ENCODE measurements around the gene BCAS3. TPM values are rescaled to one million over a fixed set of nuclear protein-coding genes. Genes with fewer than 3 reads are reported as not detected.

The BCAS3 gene
- total RNA-seq, 2 experiments from 2014 or later, result 7.2 to 7.5 TPM

DNA sequence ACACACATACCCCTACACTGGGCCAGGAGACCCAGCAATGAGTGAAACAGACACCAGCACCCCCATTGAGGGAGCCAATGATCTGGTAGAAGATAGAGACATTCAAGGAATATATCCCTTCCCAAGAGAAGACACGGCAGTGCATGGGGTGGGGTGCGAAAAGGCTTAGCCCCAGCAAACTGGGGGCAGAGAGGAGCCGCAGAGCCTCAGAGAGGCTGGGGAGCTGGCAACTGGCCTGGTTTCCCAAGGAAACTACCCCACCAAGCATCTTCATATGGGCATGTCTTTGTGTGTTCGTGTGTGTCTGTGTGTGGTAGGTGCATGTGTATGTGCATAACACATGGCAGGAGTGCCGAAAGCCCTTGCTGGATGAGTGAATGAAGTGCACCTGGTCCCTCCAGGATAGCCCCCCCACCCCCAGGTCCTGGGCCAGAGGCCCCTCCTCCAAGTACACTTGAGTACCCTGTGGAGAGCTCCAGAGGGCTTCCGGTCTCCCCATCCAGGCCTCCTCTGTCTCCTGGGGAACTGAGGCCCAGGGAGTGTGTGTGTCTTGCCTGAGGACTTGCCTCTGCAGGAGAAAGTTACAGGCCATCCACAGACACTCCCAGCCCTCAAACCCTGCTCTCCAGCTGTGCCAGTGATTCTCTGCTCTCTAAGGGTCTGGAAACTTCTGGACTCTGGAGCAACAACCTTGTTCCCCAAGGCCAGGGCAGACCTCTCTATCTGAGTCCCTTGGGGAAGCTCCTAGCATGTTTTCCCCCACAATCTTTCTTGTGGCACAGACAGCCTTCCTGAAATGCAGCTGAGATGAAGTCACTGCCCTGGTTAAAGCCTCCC is 737.9 kb downstream of the BCAS3 start:
- Mint-ChIP-seq H3K36me3 (ENCODE audit: low read depth) (no peaks in the 10 kb centered on the region), H3K27me3 (ENCODE audit: low read depth) (peaks cover 24% of the 10 kb centered on the region), H3K27ac (no peak overlapping the region), H3K4me3 (no peak overlapping the region), H3K9me3 (no peaks in the 10 kb centered on the region), H3K4me1 (ENCODE audit: low read depth) (peaks cover 7% of the 10 kb centered on the region)
- intact Hi-C loops (cut with micrococcal nuclease), result loop anchor here (2.0 kb wide), 1 partner anchor 167 kb away; no protein-coding TSS in a partner anchor
- no peak for DNase-seq
- CTCF ChIA-PET, result interaction anchor here (0.7 to 1.6 kb wide), 6 partner anchors 12 to 159 kb away, joined by 3 to 5 read pairs (median 4); no protein-coding TSS in a partner anchor

GRCh38 chr17:61416211-61416539 is 738.5 kb downstream of the BCAS3 start:
- intact Hi-C loops (cut with micrococcal nuclease), result loop anchor here (2.0 kb wide), 1 partner anchor 167 kb away; no protein-coding TSS in a partner anchor
- H3K27ac Mint-ChIP-seq, result no peak overlapping the region
- DNase-seq, result no peak
- peaks cover 24% of the 10 kb centered on the region for H3K27me3 Mint-ChIP-seq (ENCODE audit: low read depth)
- CTCF ChIA-PET, result interaction anchor here (0.7 to 1.6 kb wide), 4 partner anchors 11 to 158 kb away, joined by 3 to 5 read pairs (median 4); no protein-coding TSS in a partner anchor
- no peak overlapping the region for H3K4me3 Mint-ChIP-seq
- H3K4me1 Mint-ChIP-seq (ENCODE audit: low read depth), result peaks cover 5% of the 10 kb centered on the region
- no peaks in the 10 kb centered on the region for H3K36me3 Mint-ChIP-seq (ENCODE audit: low read depth)
- no peaks in the 10 kb centered on the region for H3K9me3 Mint-ChIP-seq

- CTCF ChIA-PET, result interaction anchor here (1.3 to 1.4 kb wide), 2 partner anchors 10 to 33 kb away, joined by 3 to 5 read pairs; no protein-coding TSS in a partner anchor
- DNase-seq, result peak; percentile 78
- Mint-ChIP-seq H3K27ac (no peak overlapping the region), H3K27me3 (ENCODE audit: low read depth) (peaks cover 27% of the 10 kb centered on the region), H3K4me1 (ENCODE audit: low read depth) (peaks cover 5% of the 10 kb centered on the region), H3K4me3 (no peak overlapping the region), H3K9me3 (no peaks in the 10 kb centered on the region), H3K36me3 (ENCODE audit: low read depth) (no peaks in the 10 kb centered on the region)
- intact Hi-C loops (cut with micrococcal nuclease), result loop anchor here (1.0 to 2.0 kb wide), 4 partner anchors 135 to 421 kb away; no protein-coding TSS in a partner anchor
Measured at GRCh38 chr17:61416540-61417363, 739.1 kb downstream of the BCAS3 start.

- Mint-ChIP-seq H3K4me3 (no peak overlapping the region), H3K27me3 (ENCODE audit: low read depth) (peaks cover 37% of the 10 kb centered on the region)
- intact Hi-C loops (cut with micrococcal nuclease), result no loop called here
Measured at GRCh38 chr17:61418449-61418848, 740.8 kb downstream of the BCAS3 start.

DNA sequence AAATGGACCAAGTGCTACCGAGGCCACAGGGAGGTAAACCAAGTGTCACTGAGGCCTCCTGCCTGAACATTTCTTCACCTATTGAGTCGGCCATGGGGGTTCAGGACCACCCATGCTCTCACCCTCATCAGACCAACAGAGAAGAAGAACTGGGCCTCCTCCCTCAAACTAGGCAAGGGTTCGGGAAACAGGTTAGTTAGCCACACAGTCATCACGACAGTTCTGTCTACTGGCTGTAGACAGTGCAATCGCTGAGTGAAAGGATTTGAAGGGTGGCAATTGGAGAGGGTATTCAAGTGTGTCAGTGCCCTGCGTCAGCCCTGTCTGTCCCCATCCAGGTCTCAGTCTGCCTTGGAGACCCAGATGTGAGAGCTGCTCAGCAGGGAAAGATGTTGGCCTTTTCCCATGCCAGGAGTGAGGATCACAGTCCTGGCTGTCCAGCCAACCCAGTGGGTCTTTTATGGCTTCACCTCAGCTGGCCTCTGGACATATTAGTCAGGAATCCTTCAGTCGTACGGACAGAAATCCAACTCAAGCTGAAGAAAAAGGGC is 741.9 kb downstream of the BCAS3 start:
- Mint-ChIP-seq H3K4me3 (no peak overlapping the region), H3K27ac (no peak overlapping the region), H3K27me3 (ENCODE audit: low read depth) (peaks cover 38% of the 10 kb centered on the region), H3K4me1 (ENCODE audit: low read depth) (peaks cover 3% of the 10 kb centered on the region), H3K9me3 (no peaks in the 10 kb centered on the region), H3K36me3 (ENCODE audit: low read depth) (no peaks in the 10 kb centered on the region)
- intact Hi-C loops (cut with micrococcal nuclease), result no loop called here
- CTCF ChIA-PET, result interaction anchor here (0.6 kb wide), 1 partner anchor 98 kb away, joined by 3 read pairs; no protein-coding TSS in a partner anchor
- DNase-seq, result no peak

More at GRCh38 chr17:61418449-61418848, 740.8 kb downstream of the BCAS3 start:
- DNase-seq, result no peak
- Mint-ChIP-seq H3K27ac (no peak overlapping the region), H3K4me1 (ENCODE audit: low read depth) (peaks cover 3% of the 10 kb centered on the region), H3K36me3 (ENCODE audit: low read depth) (no peaks in the 10 kb centered on the region), H3K9me3 (no peaks in the 10 kb centered on the region)
- CTCF ChIA-PET, result no interaction called here

GRCh38 chr17:61420052-61420451 is 742.4 kb downstream of the BCAS3 start:
- Mint-ChIP-seq H3K36me3 (ENCODE audit: low read depth) (no peaks in the 10 kb centered on the region), H3K9me3 (no peaks in the 10 kb centered on the region), H3K4me3 (no peak overlapping the region), H3K27ac (no peak overlapping the region), H3K4me1 (ENCODE audit: low read depth) (peaks cover 3% of the 10 kb centered on the region), H3K27me3 (ENCODE audit: low read depth) (peaks cover 38% of the 10 kb centered on the region)
- CTCF ChIA-PET, result interaction anchor here (0.6 kb wide), 1 partner anchor 98 kb away, joined by 3 read pairs; no protein-coding TSS in a partner anchor
- intact Hi-C loops (cut with micrococcal nuclease), result no loop called here
- DNase-seq, result no peak

- Mint-ChIP-seq H3K36me3 (ENCODE audit: low read depth) (no peaks in the 10 kb centered on the region), H3K4me1 (ENCODE audit: low read depth) (peaks cover 3% of the 10 kb centered on the region), H3K4me3 (no peak overlapping the region), H3K9me3 (no peaks in the 10 kb centered on the region), H3K27ac (no peak overlapping the region), H3K27me3 (ENCODE audit: low read depth) (peaks cover 40% of the 10 kb centered on the region)
- DNase-seq, result no peak
- intact Hi-C loops (cut with micrococcal nuclease), result no loop called here
- CTCF ChIA-PET, result no interaction called here
Measured at GRCh38 chr17:61420745-61421398, 743.2 kb downstream of the BCAS3 start.

- Mint-ChIP-seq H3K27me3 (ENCODE audit: low read depth) (peaks cover 40% of the 10 kb centered on the region), H3K4me1 (ENCODE audit: low read depth) (peaks cover 3% of the 10 kb centered on the region), H3K36me3 (ENCODE audit: low read depth) (no peaks in the 10 kb centered on the region), H3K27ac (no peak overlapping the region), H3K4me3 (no peak overlapping the region), H3K9me3 (no peaks in the 10 kb centered on the region)
- intact Hi-C loops (cut with micrococcal nuclease), result no loop called here
- CTCF ChIA-PET, result no interaction called here
- DNase-seq, result no peak
Measured at GRCh38 chr17:61421460-61421859, 743.8 kb downstream of the BCAS3 start.

DNA sequence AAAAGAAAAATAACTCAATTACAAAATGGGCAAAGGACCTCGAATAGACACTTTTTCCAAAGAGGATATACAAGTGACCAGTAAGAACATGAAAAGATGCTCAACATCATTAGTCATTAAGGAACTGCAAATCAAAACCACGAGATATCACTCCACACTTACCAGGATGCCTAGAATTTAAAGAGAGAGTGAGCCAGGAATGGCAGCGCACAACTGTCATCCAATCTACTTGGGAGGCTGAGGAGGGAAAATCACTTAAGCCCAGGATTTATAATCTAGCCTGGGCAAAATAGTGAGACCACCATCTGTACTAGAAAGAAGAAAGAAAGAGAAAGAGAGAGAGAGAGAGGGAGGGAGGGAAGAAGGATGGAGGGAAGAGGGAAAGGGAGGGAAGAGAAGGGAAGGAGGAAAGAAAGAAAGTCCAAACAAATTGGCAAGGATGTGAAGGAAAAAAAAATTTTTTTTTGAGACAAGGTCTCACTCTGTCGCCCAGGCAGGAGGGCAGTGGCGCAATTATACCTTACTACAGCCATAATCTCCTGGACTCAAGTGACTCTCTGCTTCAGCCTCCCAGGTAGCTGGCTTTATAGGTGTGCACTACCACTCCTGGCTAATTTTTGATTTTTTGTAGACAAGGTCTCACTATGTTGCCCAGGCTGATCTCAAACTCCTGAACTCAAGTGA is 744.6 kb downstream of the BCAS3 start:
- no peaks in the 10 kb centered on the region for H3K9me3 Mint-ChIP-seq
- CTCF ChIA-PET, result no interaction called here
- intact Hi-C loops (cut with micrococcal nuclease), result no loop called here
- no peak for DNase-seq
- H3K27me3 Mint-ChIP-seq (ENCODE audit: low read depth), result peaks cover 38% of the 10 kb centered on the region
- H3K27ac Mint-ChIP-seq, result no peak overlapping the region
- no peaks in the 10 kb centered on the region for H3K36me3 Mint-ChIP-seq (ENCODE audit: low read depth)
- no peak overlapping the region for H3K4me3 Mint-ChIP-seq
- no peaks in the 10 kb centered on the region for H3K4me1 Mint-ChIP-seq (ENCODE audit: low read depth)

- peaks cover 38% of the 10 kb centered on the region for H3K27me3 Mint-ChIP-seq (ENCODE audit: low read depth)
- no peaks in the 10 kb centered on the region for H3K4me1 Mint-ChIP-seq (ENCODE audit: low read depth)
- H3K27ac Mint-ChIP-seq, result no peak overlapping the region
- no peaks in the 10 kb centered on the region for H3K9me3 Mint-ChIP-seq
- CTCF ChIA-PET, result interaction anchor here (1.1 kb wide), 1 partner anchor 35 kb away, joined by 3 read pairs; no protein-coding TSS in a partner anchor
- no peak for DNase-seq
- intact Hi-C loops (cut with micrococcal nuclease), result no loop called here
- H3K36me3 Mint-ChIP-seq (ENCODE audit: low read depth), result no peaks in the 10 kb centered on the region
- no peak overlapping the region for H3K4me3 Mint-ChIP-seq
Measured at GRCh38 chr17:61422869-61423268, 745.2 kb downstream of the BCAS3 start.

DNA sequence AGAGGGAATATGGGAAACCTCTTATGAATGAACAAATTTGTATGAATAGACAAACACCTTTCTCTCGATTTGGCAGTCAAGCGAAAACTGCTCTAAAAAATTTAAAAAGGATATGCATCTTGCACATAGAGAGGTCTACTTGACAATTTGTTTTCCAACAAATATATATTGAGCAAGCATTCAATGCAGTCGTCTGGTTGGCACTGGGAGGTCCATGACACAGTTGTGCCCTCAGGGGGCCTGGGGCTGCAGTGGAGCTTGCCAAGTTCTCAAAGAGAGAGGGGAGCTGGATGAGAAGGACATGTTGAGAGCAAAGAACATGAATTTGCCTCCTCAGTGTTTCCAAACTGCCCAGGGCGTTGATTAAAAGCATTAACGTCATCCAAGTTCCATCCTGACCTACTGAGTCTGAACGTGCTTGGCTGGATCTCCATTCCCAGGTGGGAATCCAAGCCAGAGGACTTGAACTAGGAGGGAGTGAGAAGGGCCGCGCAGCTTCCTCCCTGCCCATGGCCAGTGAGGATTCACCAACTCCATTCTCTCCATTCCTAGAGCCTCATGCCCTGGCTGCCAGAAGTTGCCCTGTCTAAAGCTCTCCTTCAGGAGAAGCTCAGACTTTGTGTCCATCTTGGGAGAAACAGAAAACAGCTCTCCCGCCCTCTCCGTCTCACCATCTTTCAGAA is 746.5 kb downstream of the BCAS3 start:
- H3K4me1 Mint-ChIP-seq (ENCODE audit: low read depth), result no peaks in the 10 kb centered on the region
- intact Hi-C loops (cut with micrococcal nuclease), result no loop called here
- H3K36me3 Mint-ChIP-seq (ENCODE audit: low read depth), result no peaks in the 10 kb centered on the region
- no peak overlapping the region for H3K27ac Mint-ChIP-seq
- no peaks in the 10 kb centered on the region for H3K9me3 Mint-ChIP-seq
- H3K4me3 Mint-ChIP-seq, result no peak overlapping the region
- CTCF ChIA-PET, result interaction anchor here (0.9 to 1.1 kb wide), 2 partner anchors 24 to 36 kb away, joined by 3 read pairs; no protein-coding TSS in a partner anchor
- DNase-seq, result no peak
- peaks cover 36% of the 10 kb centered on the region for H3K27me3 Mint-ChIP-seq (ENCODE audit: low read depth)

All from activated naive CD4-positive, alpha-beta T cell treated with anti-CD3 and anti-CD28 coated beads for 36 hours (primary cell).